K562 (cell line): ENCODE data around the gene SOCS4. TPM values are rescaled to one million over a fixed set of nuclear protein-coding genes. Genes with fewer than 3 reads are reported as not detected.

Experiments used
- ATF1 ChIP-seq, 2 experiments: fragments of 450-650 bp in 1 of 2; IDR thresholded peaks; 2 replicates each; pipeline ENCODE4 v1.6.1; 2016; ENCODE audit warnings: missing compliant biosample characterization in 1 of 2, missing genetic modification characterization in 1 of 2
- BCLAF1 ChIP-seq, 2 experiments: fragments of 450-650 bp in 1 of 2; IDR thresholded peaks; 2 replicates each; pipeline ENCODE4 v1.6.1; 2011 to 2017; ENCODE audit warnings: low read depth in 2 of 2, antibody characterized with exemption in 1 of 2, borderline replicate concordance in 1 of 2, low read length in 1 of 2, mild to moderate bottlenecking in 1 of 2, mixed read lengths in 1 of 2; ENCODE audit not compliant: control insufficient read depth in 1 of 2
- BRD4 ChIP-seq: fragments of 200-600 bp; sonication (generic); IDR thresholded peaks from 2 replicates; pipeline ENCODE4 v1.6.1; 2017; ENCODE audit warnings: inconsistent platforms
- CCAR2 ChIP-seq: fragments of 200-400 bp; formaldehyde crosslinking; IDR thresholded peaks from 2 replicates; pipeline ENCODE4 v1.6.1; 2017; ENCODE audit warnings: mild to moderate bottlenecking, low read depth, low read length
- CCNT2 ChIP-seq: IDR thresholded peaks from 2 replicates; pipeline ENCODE4 v1.6.1; 2011; ENCODE audit warnings: borderline replicate concordance, low read depth, mild to moderate bottlenecking, moderate library complexity, mixed read lengths, low read length; ENCODE audit not compliant: insufficient read length; ENCODE audit errors: extremely low read depth
- KLF6 ChIP-seq: fragments of 250-450 bp; sonication (Bioruptor Pico); IDR thresholded peaks from 2 replicates; pipeline ENCODE4 v1.4.0; 2020; ENCODE audit warnings: mild to moderate bottlenecking, moderate library complexity, borderline replicate concordance
- MXI1 ChIP-seq: IDR thresholded peaks from 2 replicates; pipeline ENCODE4 v1.6.1; 2011; ENCODE audit warnings: low read depth, mild to moderate bottlenecking, improper control_type of control experiment, low read length
- SAFB ChIP-seq: fragments of 200-400 bp; formaldehyde crosslinking; IDR thresholded peaks from 2 replicates; pipeline ENCODE4 v1.6.1; 2017; ENCODE audit warnings: low read depth, low read length, borderline replicate concordance
- SNIP1 ChIP-seq: fragments of 450-650 bp; IDR thresholded peaks from 2 replicates; pipeline ENCODE4 v1.7.1; 2017; ENCODE audit warnings: low read depth, mild to moderate bottlenecking
- SOX6 ChIP-seq: fragments of 450-650 bp; IDR thresholded peaks from 2 replicates; pipeline ENCODE4 v1.6.1; 2014; ENCODE audit warnings: mild to moderate bottlenecking
- TBP ChIP-seq: optimal IDR thresholded peaks from 2 replicates; pipeline ENCODE3; 2011; ENCODE audit warnings: low read depth, low read length, improper control_type of control experiment
- TFE3 ChIP-seq: fragments of 450-650 bp; formaldehyde crosslinking; IDR thresholded peaks from 2 replicates; pipeline ENCODE4 v1.4.0; 2020; ENCODE audit warnings: mild to moderate bottlenecking, mixed read lengths
- XRCC3 ChIP-seq: fragments of 450-650 bp; IDR thresholded peaks from 2 replicates; pipeline ENCODE4 v1.6.1; 2017; ENCODE audit warnings: mild to moderate bottlenecking, moderate library complexity
- ZBTB26 ChIP-seq: fragments of 450-650 bp; formaldehyde crosslinking; IDR thresholded peaks from 2 replicates; pipeline ENCODE4 v1.4.0; 2022; ENCODE audit warnings: missing genetic modification characterization
- ZNF609 ChIP-seq: sonication (generic); formaldehyde crosslinking; IDR thresholded peaks from 2 replicates; pipeline ENCODE4 v1.8.1; 2023; ENCODE audit warnings: missing genetic modification reagents, mild to moderate bottlenecking, borderline replicate concordance
- polyA plus RNA-seq, 8 experiments: library from polyadenylated mRNA; depleted of rRNA in 4 of 8; stranded (reverse) in 5 of 8; unstranded in 3 of 8; fragments of >200 nt; fragmentation: Nextera tagmentation in 2 of 8; fragmentation: Illumina TruSeq in 1 of 8; extraction: Ambion mirVana in 2 of 8; extraction: Trizol in 1 of 8; gene quantifications; 2 replicates each; pipeline versions ENCODE4 v1.2.1 to v1.2.3, GENCODE V29; 2011 to 2014; ENCODE audit warnings: inconsistent platforms in 1 of 8, missing spikeins in 1 of 8
- total RNA-seq, 7 experiments: library from RNA; depleted of rRNA in 6 of 7; stranded (reverse); fragments of >200 nt in 6 of 7; fragmentation: Illumina TruSeq in 2 of 7; extraction: Trizol in 2 of 7; gene quantifications; 2 replicates each; pipeline versions ENCODE4 v1.2.1 to v1.2.3, GENCODE V29; 2011 to 2021; ENCODE audit warnings: low replicate concordance in 1 of 7

Gene SOCS4
- total and polyA plus RNA-seq, 9 of the 15 experiments (the other 6 are each of a cell fraction or from before 2014, with no cell fraction given), result 2.6 to 12.7 (median 9.7) TPM

GRCh38 chr14:55051423-55052268 is 24.6 kb downstream of the SOCS4 start, which contains the start of gene MAPK1IP1L (continued):
- TF ChIP-seq BRD4 (peak; percentile 83), SOX6 (0 out of 2 replicates have a peak, but pooled peaks have one; percentile 37), ZBTB26 (CRISPR knock-in tag) (no peak), SAFB (no peak), SNIP1 (no peak), TFE3 (CRISPR knock-in tag) (no peak), KLF6 (CRISPR knock-in tag) (no peak), TBP (peak; percentile 82), ATF1 (CRISPR knock-in tag; IDR thresholded peaks at IDR 0.05) (peak; percentile 68), ATF1 (tag; IDR thresholded peaks at IDR 0.05) (peak; percentile 97), ZNF609 (CRISPR knock-in tag) (no peak), CCNT2 (peak; percentile 71), XRCC3 (no peak), CCAR2 (no peak), BCLAF1 (IDR thresholded peaks at IDR 0.05; ENCODE audit: borderline replicate concordance in 1 of 2, control insufficient read depth in 1 of 2, low read depth in 2 of 2, low read length in 1 of 2) (peak in 1 of 2 experiments; percentile 42; a peak in 1 of 4 replicates), MXI1 (no peak)
